KMS-11 (cell line): ENCODE data around the gene PSTPIP2.

Source experiments
- H2AFZ ChIP-seq: fragments of 200-600 bp; sonication (generic); 2 replicates; pipeline ENCODE4 v1.6.1; 2016; ENCODE audit warnings: antibody characterized with exemption, mixed run types, low read depth
- H3K27ac ChIP-seq: fragments of 200-600 bp; sonication (generic); 2 replicates; pipeline ENCODE4 v1.6.1; 2016; ENCODE audit warnings: mild to moderate bottlenecking, mixed run types
- H3K27me3 ChIP-seq: fragments of 200-600 bp; sonication (generic); 2 replicates; pipeline ENCODE4 v1.6.1; 2017; ENCODE audit warnings: mild to moderate bottlenecking, low read depth, mixed run types, moderate library complexity; ENCODE audit not compliant: insufficient read depth
- H3K36me3 ChIP-seq: fragments of 200-600 bp; sonication (generic); 2 replicates; pipeline ENCODE4 v1.6.1; 2017; ENCODE audit warnings: mild to moderate bottlenecking, mixed run types; ENCODE audit not compliant: insufficient read depth
- H3K4me1 ChIP-seq: fragments of 200-600 bp; sonication (generic); 2 replicates; pipeline ENCODE4 v1.6.1; 2016; ENCODE audit warnings: mild to moderate bottlenecking, low read depth, mixed run types; ENCODE audit not compliant: poor library complexity, severe bottlenecking
- H3K4me2 ChIP-seq: fragments of 200-600 bp; sonication (generic); 2 replicates; pipeline ENCODE4 v1.7.0; 2016; ENCODE audit warnings: mild to moderate bottlenecking, mixed run types
- H3K4me3 ChIP-seq: fragments of 200-600 bp; sonication (generic); IDR thresholded peaks from 2 replicates; pipeline ENCODE4 v1.6.1; 2017; ENCODE audit warnings: low read depth, low read length, mixed read lengths; ENCODE audit not compliant: insufficient read depth
- H3K79me2 ChIP-seq: fragments of 200-600 bp; sonication (generic); 2 replicates; pipeline ENCODE4 v1.6.1; 2016; ENCODE audit warnings: low read depth, mixed run types; ENCODE audit not compliant: insufficient read depth
- H3K9ac ChIP-seq: fragments of 200-600 bp; sonication (generic); 2 replicates; pipeline ENCODE4 v1.6.1; 2016; ENCODE audit warnings: mild to moderate bottlenecking, mixed run types
- H4K20me1 ChIP-seq: fragments of 200-600 bp; sonication (generic); 2 replicates; pipeline ENCODE4 v1.6.1; 2016; ENCODE audit warnings: mild to moderate bottlenecking, mixed run types; ENCODE audit not compliant: insufficient read depth
- TF ChIP-seq, protein P1 (sequence below): fragments of 200-600 bp; sonication (generic); conservative IDR thresholded peaks from 2 replicates; pipeline ENCODE4 v1.6.1; 2017; ENCODE audit warnings: low read depth, mild to moderate bottlenecking, antibody characterized with exemption, low read length, moderate library complexity, mixed read lengths

Gene PSTPIP2

GRCh38 chr18:45999536-45999935, 72.5 kb downstream of the PSTPIP2 start:
- no peaks in the 10 kb centered on the region for H3K36me3 ChIP-seq
- H3K9ac ChIP-seq, result no peak overlapping the region
- H3K4me3 ChIP-seq, result no peak overlapping the region
- H3K79me2 ChIP-seq, result no peaks in the 10 kb centered on the region
- H2AFZ ChIP-seq, result no peak overlapping the region
- H3K4me1 ChIP-seq, result no peaks in the 10 kb centered on the region
- no peak overlapping the region for H3K4me2 ChIP-seq
- H3K27me3 ChIP-seq, result no peaks in the 10 kb centered on the region
- TF ChIP-seq, protein P1, sequence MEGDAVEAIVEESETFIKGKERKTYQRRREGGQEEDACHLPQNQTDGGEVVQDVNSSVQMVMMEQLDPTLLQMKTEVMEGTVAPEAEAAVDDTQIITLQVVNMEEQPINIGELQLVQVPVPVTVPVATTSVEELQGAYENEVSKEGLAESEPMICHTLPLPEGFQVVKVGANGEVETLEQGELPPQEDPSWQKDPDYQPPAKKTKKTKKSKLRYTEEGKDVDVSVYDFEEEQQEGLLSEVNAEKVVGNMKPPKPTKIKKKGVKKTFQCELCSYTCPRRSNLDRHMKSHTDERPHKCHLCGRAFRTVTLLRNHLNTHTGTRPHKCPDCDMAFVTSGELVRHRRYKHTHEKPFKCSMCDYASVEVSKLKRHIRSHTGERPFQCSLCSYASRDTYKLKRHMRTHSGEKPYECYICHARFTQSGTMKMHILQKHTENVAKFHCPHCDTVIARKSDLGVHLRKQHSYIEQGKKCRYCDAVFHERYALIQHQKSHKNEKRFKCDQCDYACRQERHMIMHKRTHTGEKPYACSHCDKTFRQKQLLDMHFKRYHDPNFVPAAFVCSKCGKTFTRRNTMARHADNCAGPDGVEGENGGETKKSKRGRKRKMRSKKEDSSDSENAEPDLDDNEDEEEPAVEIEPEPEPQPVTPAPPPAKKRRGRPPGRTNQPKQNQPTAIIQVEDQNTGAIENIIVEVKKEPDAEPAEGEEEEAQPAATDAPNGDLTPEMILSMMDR, result no peak
- no peaks in the 10 kb centered on the region for H4K20me1 ChIP-seq
- H3K27ac ChIP-seq, result no peak overlapping the region

DNA sequence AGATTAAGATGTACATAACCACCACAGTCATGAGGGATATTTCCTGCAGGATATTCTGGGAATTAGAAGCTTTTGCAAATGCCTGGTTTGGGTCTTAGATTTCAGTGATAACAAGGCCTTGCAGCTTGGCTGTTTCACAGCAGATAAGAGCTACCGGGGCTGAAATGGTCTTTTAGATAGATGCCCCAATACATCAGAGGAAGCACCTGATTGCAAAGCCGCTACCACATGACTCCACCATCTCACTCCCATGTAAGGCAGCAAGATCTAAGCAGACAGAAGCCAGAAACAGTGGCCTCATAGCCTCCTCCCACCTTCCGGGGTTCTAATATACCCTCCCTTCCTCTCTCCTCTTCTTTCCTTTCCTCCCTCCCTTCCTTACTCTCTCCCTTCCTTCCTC, 73.8 kb downstream of the PSTPIP2 start:
- Histone ChIP-seq H3K27ac (no peak overlapping the region), H3K4me1 (no peaks in the 10 kb centered on the region), H3K4me2 (no peak overlapping the region), H3K27me3 (no peaks in the 10 kb centered on the region), H3K9ac (no peak overlapping the region), H4K20me1 (no peaks in the 10 kb centered on the region), H2AFZ (no peak overlapping the region), H3K4me3 (no peak overlapping the region), H3K79me2 (no peaks in the 10 kb centered on the region), H3K36me3 (no peaks in the 10 kb centered on the region)
- TF ChIP-seq, protein P1, result no peak

DNA sequence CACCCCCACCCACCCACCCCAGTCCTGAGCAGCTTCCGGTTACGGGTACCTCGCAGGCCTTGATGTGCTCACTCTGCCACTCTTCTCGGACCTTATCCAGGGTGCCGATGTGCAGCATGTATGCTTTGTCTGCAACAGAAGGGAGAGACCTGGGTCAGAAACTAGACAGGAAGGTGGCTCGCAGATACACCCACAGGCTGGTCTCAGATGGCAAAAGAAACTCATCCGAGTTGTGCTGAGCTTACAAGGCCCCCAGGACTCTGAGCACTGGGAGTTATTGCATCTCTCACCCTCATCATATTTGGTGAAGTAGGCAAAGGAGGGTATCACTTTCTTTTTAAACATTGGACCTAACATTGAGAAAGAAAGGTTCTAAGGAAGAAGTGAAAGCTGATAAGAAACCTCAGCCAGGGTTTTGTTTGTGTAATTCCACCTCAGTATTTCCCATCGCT, 74.3 kb downstream of the PSTPIP2 start:
- TF ChIP-seq, protein P1, result no peak
- Histone ChIP-seq H3K4me2 (no peak overlapping the region), H3K36me3 (no peaks in the 10 kb centered on the region), H3K27ac (no peak overlapping the region), H4K20me1 (no peaks in the 10 kb centered on the region), H3K79me2 (no peaks in the 10 kb centered on the region), H3K27me3 (no peaks in the 10 kb centered on the region), H3K4me1 (no peaks in the 10 kb centered on the region), H2AFZ (no peak overlapping the region), H3K9ac (no peak overlapping the region), H3K4me3 (no peak overlapping the region)

DNA sequence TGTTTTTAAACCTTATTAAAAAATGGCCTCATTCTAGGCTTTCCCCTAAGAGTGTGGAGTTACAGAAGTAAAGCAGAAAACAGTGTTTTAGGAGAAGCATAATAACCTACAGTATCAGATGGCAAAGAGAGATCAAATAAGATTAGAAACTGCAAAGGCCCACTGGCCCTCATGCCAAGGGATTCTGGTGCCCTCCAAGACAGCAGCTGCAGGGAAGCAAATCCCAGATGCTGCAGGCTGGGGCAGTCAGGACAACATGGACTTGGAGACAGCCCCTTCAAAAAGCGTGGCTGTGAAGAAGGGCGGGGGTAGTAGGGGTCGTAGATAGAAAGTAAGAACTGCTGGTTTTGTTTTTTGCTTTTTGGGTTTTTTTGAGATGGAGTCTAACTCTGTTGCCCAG, 76.6 kb downstream of the PSTPIP2 start:
- no peaks in the 10 kb centered on the region for H3K4me1 ChIP-seq
- H3K27ac ChIP-seq, result no peak overlapping the region
- H3K9ac ChIP-seq, result no peak overlapping the region
- no peak overlapping the region for H3K4me3 ChIP-seq
- no peaks in the 10 kb centered on the region for H3K79me2 ChIP-seq
- H4K20me1 ChIP-seq, result no peaks in the 10 kb centered on the region
- no peaks in the 10 kb centered on the region for H3K27me3 ChIP-seq
- H3K4me2 ChIP-seq, result no peak overlapping the region
- H2AFZ ChIP-seq, result no peak overlapping the region
- no peaks in the 10 kb centered on the region for H3K36me3 ChIP-seq
- TF ChIP-seq, protein P1, result no peak
